ENCODE measurements around the gene LITAFD.

Gene LITAFD

GRCh38 chr16:8924214-8924613 is 42.1 kb downstream of the LITAFD start:
- DNase-seq = no peak

- no peak for DNase-seq
These were observed 43.3 kb downstream of the LITAFD start for GRCh38 chr16:8925455-8925854.

- no peak for DNase-seq
These were observed 44.7 kb downstream of the LITAFD start for GRCh38 chr16:8926827-8927226.

GRCh38 chr16:8928467-8928957 is 46.4 kb downstream of the LITAFD start:
- no peak for DNase-seq

- no peak for DNase-seq
These were observed 47.1 kb downstream of the LITAFD start for GRCh38 chr16:8929086-8929748.

- no peak for DNase-seq
These were observed 49.7 kb downstream of the LITAFD start for GRCh38 chr16:8931859-8932258.

GRCh38 chr16:8934601-8935000 is 52.5 kb downstream of the LITAFD start:
- DNase-seq = no peak

Data from T1000 (cell line).